Lower leg skin (tissue), 3 donors: Measurements from ENCODE around the gene PDLIM7.

Source experiments
- POLR2A ChIP-seq, 2 donors: fragments of 450-650 bp; IDR thresholded peaks; one replicate each; pipeline ENCODE4 v1.6.1; 2016 to 2017; ENCODE audit warnings: antibody characterized with exemption in 2 of 2, mild to moderate bottlenecking in 1 of 2, moderate library complexity in 1 of 2
- TF ChIP-seq, protein P1 (sequence below), 3 donors: fragments of 450-650 bp; IDR thresholded peaks; one replicate each; pipeline ENCODE4 v1.5.1; 2016; ENCODE audit warnings: antibody characterized with exemption in 3 of 3, mild to moderate bottlenecking in 3 of 3, moderate library complexity in 2 of 3

- TF ChIP-seq, protein P1, sequence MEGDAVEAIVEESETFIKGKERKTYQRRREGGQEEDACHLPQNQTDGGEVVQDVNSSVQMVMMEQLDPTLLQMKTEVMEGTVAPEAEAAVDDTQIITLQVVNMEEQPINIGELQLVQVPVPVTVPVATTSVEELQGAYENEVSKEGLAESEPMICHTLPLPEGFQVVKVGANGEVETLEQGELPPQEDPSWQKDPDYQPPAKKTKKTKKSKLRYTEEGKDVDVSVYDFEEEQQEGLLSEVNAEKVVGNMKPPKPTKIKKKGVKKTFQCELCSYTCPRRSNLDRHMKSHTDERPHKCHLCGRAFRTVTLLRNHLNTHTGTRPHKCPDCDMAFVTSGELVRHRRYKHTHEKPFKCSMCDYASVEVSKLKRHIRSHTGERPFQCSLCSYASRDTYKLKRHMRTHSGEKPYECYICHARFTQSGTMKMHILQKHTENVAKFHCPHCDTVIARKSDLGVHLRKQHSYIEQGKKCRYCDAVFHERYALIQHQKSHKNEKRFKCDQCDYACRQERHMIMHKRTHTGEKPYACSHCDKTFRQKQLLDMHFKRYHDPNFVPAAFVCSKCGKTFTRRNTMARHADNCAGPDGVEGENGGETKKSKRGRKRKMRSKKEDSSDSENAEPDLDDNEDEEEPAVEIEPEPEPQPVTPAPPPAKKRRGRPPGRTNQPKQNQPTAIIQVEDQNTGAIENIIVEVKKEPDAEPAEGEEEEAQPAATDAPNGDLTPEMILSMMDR (IDR thresholded peaks at IDR 0.05) = no peak
- no peak for TF ChIP-seq POLR2A (IDR thresholded peaks at IDR 0.05)
These were observed 40.8 kb downstream of the PDLIM7 start for GRCh38 chr5:177456591-177456964.
